H1 (cell line): ENCODE data around the gene TMEM89.

Experiments used
- CHD2 ChIP-seq: IDR thresholded peaks from 2 replicates; pipeline ENCODE4 v1.6.1; 2012; ENCODE audit warnings: low read length, improper control_type of control experiment
- CREB1 ChIP-seq: IDR thresholded peaks from 2 replicates; pipeline ENCODE4 v1.6.1; 2012; ENCODE audit warnings: inconsistent platforms
- EZH2 ChIP-seq: fragments of 200-600 bp; sonication (generic); IDR thresholded peaks from 2 replicates; pipeline ENCODE4 v1.7.1; 2012; ENCODE audit warnings: low read depth, mild to moderate bottlenecking, moderate library complexity, low read length, inconsistent platforms; ENCODE audit not compliant: severe bottlenecking
- KDM1A ChIP-seq: fragments of 200-600, 300-600 bp; sonication (generic); IDR thresholded peaks from 2 replicates; pipeline ENCODE4 v1.7.1; 2016; ENCODE audit warnings: mild to moderate bottlenecking, low read length, borderline replicate concordance
- POLR2A ChIP-seq, 2 experiments: IDR thresholded peaks; 1 replicate in 1 of 2; 2 replicates in 1 of 2; pipeline ENCODE4 v1.6.1; 2011; ENCODE audit warnings: low read depth in 2 of 2, low read length in 2 of 2, mild to moderate bottlenecking in 2 of 2; ENCODE audit errors: control extremely low read depth in 1 of 2
- YY1 ChIP-seq: IDR thresholded peaks from 2 replicates; pipeline ENCODE4 v1.6.1; 2011; ENCODE audit warnings: low read depth, mild to moderate bottlenecking, low read length

GRCh38 chr3:48642605-48643004 is 21.0 kb upstream of the TMEM89 start:
- no peak for TF ChIP-seq YY1
- TF ChIP-seq KDM1A = no peak
- TF ChIP-seq EZH2 = no peak
- no peak for TF ChIP-seq CHD2
- no peak for TF ChIP-seq POLR2A (IDR thresholded peaks at IDR 0.05; ENCODE audit: control extremely low read depth in 1 of 2, low read depth in 2 of 2, low read length in 2 of 2)
- no peak for TF ChIP-seq CREB1
